SK-N-SH (cell line): ENCODE results near the gene MATN1.

Experiments
- CHD2 ChIP-seq: fragments of 150-350 bp; IDR thresholded peaks from 2 replicates; pipeline ENCODE4 v1.6.1; 2018; ENCODE audit warnings: low read length; ENCODE audit not compliant: partially characterized antibody
- CTCF ChIP-seq: fragments of 200-600 bp; sonication (generic); IDR thresholded peaks from 2 replicates; pipeline ENCODE4 v1.6.1; 2017; ENCODE audit warnings: antibody characterized with exemption, mild to moderate bottlenecking, moderate library complexity
- EP300 ChIP-seq, 2 experiments: IDR thresholded peaks; 2 replicates each; pipeline versions ENCODE4 v1.4.0 to v1.6.1; 2012; ENCODE audit warnings: borderline replicate concordance in 1 of 2, low read depth in 1 of 2, low read length in 1 of 2
- JUND ChIP-seq: IDR thresholded peaks from 2 replicates; pipeline ENCODE4 v1.4.0; 2012
- MXI1 ChIP-seq: IDR thresholded peaks from 2 replicates; pipeline ENCODE4 v1.6.1; 2012; ENCODE audit warnings: mild to moderate bottlenecking, low read depth, low read length, improper control_type of control experiment
- POLR2AphosphoS5 ChIP-seq: IDR thresholded peaks from 2 replicates; pipeline ENCODE4 v1.6.1; 2012; ENCODE audit warnings: low read depth, low read length
- RFX5 ChIP-seq: IDR thresholded peaks from 2 replicates; pipeline ENCODE4 v1.6.1; 2012; ENCODE audit warnings: mild to moderate bottlenecking, improper control_type of control experiment, low read length
- SIN3A ChIP-seq: IDR thresholded peaks from 2 replicates; pipeline ENCODE4 v1.6.1; 2012; ENCODE audit warnings: low read depth, mild to moderate bottlenecking, low read length, moderate library complexity, borderline replicate concordance
- TEAD4 ChIP-seq: IDR thresholded peaks from 2 replicates; pipeline ENCODE4 v1.4.0; 2012; ENCODE audit warnings: mild to moderate bottlenecking, borderline replicate concordance; ENCODE audit not compliant: insufficient read depth
- TF ChIP-seq, protein P1 (sequence below): fragments of 150-350 bp; IDR thresholded peaks from 2 replicates; pipeline ENCODE4 v1.6.1; 2017; ENCODE audit warnings: antibody characterized with exemption, low read length, low read depth, borderline replicate concordance

DNA sequence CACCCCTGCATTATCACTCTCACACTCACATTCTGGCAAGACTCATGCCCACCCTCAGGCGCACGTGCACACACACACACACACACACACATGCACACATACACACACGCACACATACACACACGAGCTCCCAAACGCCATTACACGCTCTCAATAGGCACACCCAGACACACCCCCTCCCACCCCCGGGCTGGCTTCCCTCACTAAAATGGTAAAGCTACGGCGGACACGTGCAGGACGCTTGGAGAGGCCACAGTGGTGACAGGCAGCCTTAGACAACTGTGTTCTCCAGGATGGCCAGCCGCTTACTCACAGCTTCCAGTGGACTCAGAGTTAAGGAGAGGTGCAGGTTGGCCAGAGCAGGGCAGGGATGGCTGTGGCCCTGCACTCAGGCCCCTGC, 10.1 kb downstream of the MATN1 start:
- TF ChIP-seq RFX5: no peak
- TF ChIP-seq, protein P1, sequence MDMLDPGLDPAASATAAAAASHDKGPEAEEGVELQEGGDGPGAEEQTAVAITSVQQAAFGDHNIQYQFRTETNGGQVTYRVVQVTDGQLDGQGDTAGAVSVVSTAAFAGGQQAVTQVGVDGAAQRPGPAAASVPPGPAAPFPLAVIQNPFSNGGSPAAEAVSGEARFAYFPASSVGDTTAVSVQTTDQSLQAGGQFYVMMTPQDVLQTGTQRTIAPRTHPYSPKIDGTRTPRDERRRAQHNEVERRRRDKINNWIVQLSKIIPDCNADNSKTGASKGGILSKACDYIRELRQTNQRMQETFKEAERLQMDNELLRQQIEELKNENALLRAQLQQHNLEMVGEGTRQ: no peak
- TF ChIP-seq CTCF: no peak
- no peak for TF ChIP-seq POLR2AphosphoS5
- TF ChIP-seq TEAD4: no peak
- TF ChIP-seq MXI1: no peak
- TF ChIP-seq EP300 (IDR thresholded peaks at IDR 0.05; ENCODE audit: borderline replicate concordance in 1 of 2, low read depth in 1 of 2, low read length in 1 of 2): no peak
- TF ChIP-seq CHD2: no peak
- TF ChIP-seq SIN3A: no peak
- TF ChIP-seq JUND: no peak
